ENCODE results near the gene ANP32B. TPM values are rescaled to one million over a fixed set of nuclear protein-coding genes. Genes with fewer than 3 reads are reported as not detected.
A peak's percentile ranks its signal among the peaks of the same experiment; 100 is the strongest.

The ANP32B gene
- total RNA-seq, 3 donors from 2014 or later, result 37.0 to 54.7 (median 44.0) TPM

GRCh38 chr9:98002808-98003207 lies 19.7 kb downstream of the ANP32B start:
- H3K27ac ChIP-seq, result peak overlapping the region; percentile 73 to 75
- H3K9me3 ChIP-seq, result no peaks in the 10 kb centered on the region
- intact Hi-C loops (cut with DNase I; ENCODE audit: low total_unique reads), result no loop called here
- TF ChIP-seq POLR2AphosphoS5 (IDR thresholded peaks at IDR 0.05) (no peak), POLR2A (IDR thresholded peaks at IDR 0.05) (no peak), CTCF (IDR thresholded peaks at IDR 0.05) (no peak)
- peaks cover 0 to 3% of the 10 kb centered on the region in 2 donors for H3K4me1 ChIP-seq
- no peak overlapping the region for H3K4me3 ChIP-seq
- DNase-seq (ENCODE audit: low spot score in 2 of 2), result peak in 1 of 2 donors; percentile 47
- H3K27me3 ChIP-seq, result no peaks in the 10 kb centered on the region
- H3K36me3 ChIP-seq, result no peaks in the 10 kb centered on the region

- Histone ChIP-seq H3K36me3 (no peaks in the 10 kb centered on the region), H3K4me3 (no peak overlapping the region)
- intact Hi-C loops (cut with DNase I; ENCODE audit: low total_unique reads), result no loop called here
Measured at GRCh38 chr9:98006127-98006796, 23.1 kb downstream of the ANP32B start.

GRCh38 chr9:98007251-98007928 lies 24.2 kb downstream of the ANP32B start:
- Histone ChIP-seq H3K9me3 (no peaks in the 10 kb centered on the region), H3K4me3 (no peak overlapping the region), H3K27ac (no peak overlapping the region), H3K36me3 (no peaks in the 10 kb centered on the region), H3K27me3 (no peaks in the 10 kb centered on the region), H3K4me1 (peaks cover 0 to 3% of the 10 kb centered on the region in 2 donors)
- intact Hi-C loops (cut with DNase I; ENCODE audit: low total_unique reads), result no loop called here
- no peak for DNase-seq (ENCODE audit: low spot score in 2 of 2)
- no peak for TF ChIP-seq CTCF (IDR thresholded peaks at IDR 0.05)
- no peak for TF ChIP-seq POLR2A (IDR thresholded peaks at IDR 0.05)
- TF ChIP-seq POLR2AphosphoS5 (IDR thresholded peaks at IDR 0.05), result no peak

More at GRCh38 chr9:98006127-98006796, 23.1 kb downstream of the ANP32B start:
- H3K4me1 ChIP-seq, result peaks cover 0 to 3% of the 10 kb centered on the region in 2 donors
- no peak for DNase-seq (ENCODE audit: low spot score in 2 of 2)
- no peaks in the 10 kb centered on the region for H3K9me3 ChIP-seq
- H3K27ac ChIP-seq, result no peak overlapping the region
- no peak for TF ChIP-seq CTCF (IDR thresholded peaks at IDR 0.05)
- TF ChIP-seq POLR2AphosphoS5 (IDR thresholded peaks at IDR 0.05), result no peak
- no peak for TF ChIP-seq POLR2A (IDR thresholded peaks at IDR 0.05)
- no peaks in the 10 kb centered on the region for H3K27me3 ChIP-seq

GRCh38 chr9:98008764-98009163 lies 25.6 kb downstream of the ANP32B start:
- no peaks in the 10 kb centered on the region for H3K4me1 ChIP-seq
- intact Hi-C loops (cut with DNase I; ENCODE audit: low total_unique reads), result no loop called here
- no peak for DNase-seq (ENCODE audit: low spot score in 2 of 2)
- no peak overlapping the region for H3K4me3 ChIP-seq
- TF ChIP-seq POLR2A (IDR thresholded peaks at IDR 0.05) (no peak), POLR2AphosphoS5 (IDR thresholded peaks at IDR 0.05) (no peak), CTCF (IDR thresholded peaks at IDR 0.05) (no peak)
- H3K27ac ChIP-seq, result no peak overlapping the region
- no peaks in the 10 kb centered on the region for H3K36me3 ChIP-seq
- no peaks in the 10 kb centered on the region for H3K9me3 ChIP-seq
- H3K27me3 ChIP-seq, result no peaks in the 10 kb centered on the region

- no peak for DNase-seq (ENCODE audit: low spot score in 2 of 2)
- TF ChIP-seq POLR2A (IDR thresholded peaks at IDR 0.05) (no peak), POLR2AphosphoS5 (IDR thresholded peaks at IDR 0.05) (no peak), CTCF (IDR thresholded peaks at IDR 0.05) (no peak)
- H3K4me3 ChIP-seq, result no peak overlapping the region
- peak overlapping the region in 1 of 2 donors; percentile 40 for H3K27ac ChIP-seq
- H3K27me3 ChIP-seq, result no peaks in the 10 kb centered on the region
- H3K36me3 ChIP-seq, result no peaks in the 10 kb centered on the region
- H3K9me3 ChIP-seq, result no peaks in the 10 kb centered on the region
- no peaks in the 10 kb centered on the region for H3K4me1 ChIP-seq
- intact Hi-C loops (cut with DNase I; ENCODE audit: low total_unique reads), result no loop called here
Measured at GRCh38 chr9:98009437-98009836, 26.3 kb downstream of the ANP32B start.
